K562 (cell line): ENCODE results near the gene LSR. TPM values are rescaled to one million over a fixed set of nuclear protein-coding genes. Genes with fewer than 3 reads are reported as not detected.
A peak's percentile ranks its signal among the peaks of the same experiment; 100 is the strongest.

Experiments
- ATF7 ChIP-seq: fragments of 450-650 bp; IDR thresholded peaks from 2 replicates; pipeline ENCODE4 v1.7.1; 2014; ENCODE audit warnings: mild to moderate bottlenecking, moderate library complexity
- BRD9 ChIP-seq: fragments of 450-650 bp; IDR thresholded peaks from 2 replicates; pipeline ENCODE4 v1.6.1; 2018; ENCODE audit warnings: low read depth; ENCODE audit not compliant: partially characterized antibody
- CBX5 ChIP-seq: IDR thresholded peaks from 2 replicates; pipeline ENCODE4 v1.6.1; 2014; ENCODE audit warnings: low read depth, borderline replicate concordance
- ETV1 ChIP-seq: fragments of 450-650 bp; conservative IDR thresholded peaks from 2 replicates; pipeline ENCODE4 v1.6.1; 2016; ENCODE audit warnings: missing genetic modification characterization, control low read depth, low read depth, missing compliant biosample characterization
- FOXA3 ChIP-seq, 2 experiments: fragments of 450-650 bp in 1 of 2; sonication (generic) in 1 of 2; formaldehyde crosslinking; IDR thresholded peaks in 1 of 2; conservative IDR thresholded peaks in 1 of 2; 2 replicates each; pipeline versions ENCODE4 v1.4.0 to v1.8.0; 2020 to 2022; ENCODE audit warnings: mild to moderate bottlenecking in 2 of 2, missing genetic modification reagents in 1 of 2
- HINFP ChIP-seq: fragments of 450-650 bp; conservative IDR thresholded peaks from 2 replicates; pipeline ENCODE4 v1.6.1; 2016; ENCODE audit warnings: missing genetic modification characterization, low read depth, mild to moderate bottlenecking, control low read depth, missing compliant biosample characterization
- HMGXB4 ChIP-seq: sonication (generic); formaldehyde crosslinking; IDR thresholded peaks from 2 replicates; pipeline ENCODE4 v1.8.1; 2023; ENCODE audit warnings: mild to moderate bottlenecking, missing genetic modification reagents
- MBD2 ChIP-seq: sonication (generic); IDR thresholded peaks from 2 replicates; pipeline ENCODE4 v1.6.1; 2016; ENCODE audit warnings: low read depth, borderline replicate concordance
- MEIS2 ChIP-seq: fragments of 450-650 bp; IDR thresholded peaks from 2 replicates; pipeline ENCODE4 v1.6.1; 2014; ENCODE audit warnings: mild to moderate bottlenecking; ENCODE audit not compliant: partially characterized antibody
- MTA1 ChIP-seq: fragments of 450-650 bp; IDR thresholded peaks from 2 replicates; pipeline ENCODE4 v1.6.1; 2017; ENCODE audit warnings: borderline replicate concordance
- RFX5 ChIP-seq: IDR thresholded peaks from 2 replicates; pipeline ENCODE4 v1.6.1; 2011; ENCODE audit warnings: low read depth, mild to moderate bottlenecking, improper control_type of control experiment, low read length
- SLC30A9 ChIP-seq: fragments of 250-450 bp; sonication (Bioruptor Pico); IDR thresholded peaks from 2 replicates; pipeline ENCODE4 v1.8.0; 2022; ENCODE audit warnings: mild to moderate bottlenecking, moderate library complexity
- SMAD2 ChIP-seq: fragments of 150-350 bp; IDR thresholded peaks from 2 replicates; pipeline ENCODE4 v1.6.1; 2014; ENCODE audit warnings: low read depth, mild to moderate bottlenecking, low read length
- ZNF316 ChIP-seq: fragments of 450-650 bp; IDR thresholded peaks from 2 replicates; pipeline ENCODE4 v1.6.1; 2016
- ZNF740 ChIP-seq, 3 experiments: fragments of 200-800 bp in 1 of 3; sonication (Bioruptor generic) in 1 of 3; sonication (generic) in 1 of 3; formaldehyde crosslinking in 1 of 3; IDR thresholded peaks; 2 replicates each; pipeline versions ENCODE4 v1.6.1 to v1.8.0; 2016 to 2022; ENCODE audit warnings: mild to moderate bottlenecking in 2 of 3, missing compliant biosample characterization in 2 of 3, missing genetic modification characterization in 2 of 3, missing genetic modification reagents in 1 of 3
- polyA plus RNA-seq, 8 experiments: library from polyadenylated mRNA; depleted of rRNA in 4 of 8; stranded (reverse) in 5 of 8; unstranded in 3 of 8; fragments of >200 nt; fragmentation: Nextera tagmentation in 2 of 8; fragmentation: Illumina TruSeq in 1 of 8; extraction: Ambion mirVana in 2 of 8; extraction: Trizol in 1 of 8; gene quantifications; 2 replicates each; pipeline versions ENCODE4 v1.2.1 to v1.2.3, GENCODE V29; 2011 to 2014; ENCODE audit warnings: inconsistent platforms in 1 of 8, missing spikeins in 1 of 8
- total RNA-seq, 7 experiments: library from RNA; depleted of rRNA in 6 of 7; stranded (reverse); fragments of >200 nt in 6 of 7; fragmentation: Illumina TruSeq in 2 of 7; extraction: Trizol in 2 of 7; gene quantifications; 2 replicates each; pipeline versions ENCODE4 v1.2.1 to v1.2.3, GENCODE V29; 2011 to 2021; ENCODE audit warnings: low replicate concordance in 1 of 7
- TF ChIP-seq, protein P1 (sequence below): fragments of 450-650 bp; conservative IDR thresholded peaks from 2 replicates; pipeline ENCODE4 v1.6.1; 2016; ENCODE audit warnings: missing genetic modification characterization, low read depth, mild to moderate bottlenecking, missing compliant biosample characterization, moderate library complexity
- TF ChIP-seq, protein P2 (sequence below): sonication (generic); formaldehyde crosslinking; IDR thresholded peaks from 2 replicates; pipeline ENCODE4 v1.8.1; 2023; ENCODE audit warnings: mild to moderate bottlenecking, missing genetic modification reagents

LSR gene
- total and polyA plus RNA-seq, 9 of the 15 experiments (the other 6 are each of a cell fraction or from before 2014, with no cell fraction given): 0.44 to 87.9 (median 28.0) TPM

- TF ChIP-seq HINFP (tag) (peak; percentile 94), SLC30A9 (CRISPR knock-in tag) (no peak), HMGXB4 (CRISPR knock-in tag) (no peak), MBD2 (no peak), ZNF740 (CRISPR knock-in tag; IDR thresholded peaks at IDR 0.05) (no peak), ZNF740 (tag; IDR thresholded peaks at IDR 0.05) (peak in 1 of 2 experiments; percentile 96; a peak in 2 of 4 replicates), ATF7 (0 out of 2 replicates have a peak, but pooled peaks have one; percentile 38), MEIS2 (no peak), MTA1 (peak; percentile 83), BRD9 (peak; percentile 57), ZNF316 (no peak), FOXA3 (CRISPR knock-in tag; conservative IDR thresholded peaks at IDR 0.05 in 1 of 2, IDR thresholded peaks at IDR 0.05 in 1 of 2) (peak in 1 of 2 experiments; percentile 47; a peak in 2 of 4 replicates), RFX5 (no peak), CBX5 (peak; percentile 35; the same call in 1 of the 2 replicates), SMAD2 (no peak), ETV1 (tag) (peak; percentile 72)
- TF ChIP-seq, protein P1, sequence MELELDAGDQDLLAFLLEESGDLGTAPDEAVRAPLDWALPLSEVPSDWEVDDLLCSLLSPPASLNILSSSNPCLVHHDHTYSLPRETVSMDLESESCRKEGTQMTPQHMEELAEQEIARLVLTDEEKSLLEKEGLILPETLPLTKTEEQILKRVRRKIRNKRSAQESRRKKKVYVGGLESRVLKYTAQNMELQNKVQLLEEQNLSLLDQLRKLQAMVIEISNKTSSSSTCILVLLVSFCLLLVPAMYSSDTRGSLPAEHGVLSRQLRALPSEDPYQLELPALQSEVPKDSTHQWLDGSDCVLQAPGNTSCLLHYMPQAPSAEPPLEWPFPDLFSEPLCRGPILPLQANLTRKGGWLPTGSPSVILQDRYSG (tag): peak; percentile 99
- TF ChIP-seq, protein P2, sequence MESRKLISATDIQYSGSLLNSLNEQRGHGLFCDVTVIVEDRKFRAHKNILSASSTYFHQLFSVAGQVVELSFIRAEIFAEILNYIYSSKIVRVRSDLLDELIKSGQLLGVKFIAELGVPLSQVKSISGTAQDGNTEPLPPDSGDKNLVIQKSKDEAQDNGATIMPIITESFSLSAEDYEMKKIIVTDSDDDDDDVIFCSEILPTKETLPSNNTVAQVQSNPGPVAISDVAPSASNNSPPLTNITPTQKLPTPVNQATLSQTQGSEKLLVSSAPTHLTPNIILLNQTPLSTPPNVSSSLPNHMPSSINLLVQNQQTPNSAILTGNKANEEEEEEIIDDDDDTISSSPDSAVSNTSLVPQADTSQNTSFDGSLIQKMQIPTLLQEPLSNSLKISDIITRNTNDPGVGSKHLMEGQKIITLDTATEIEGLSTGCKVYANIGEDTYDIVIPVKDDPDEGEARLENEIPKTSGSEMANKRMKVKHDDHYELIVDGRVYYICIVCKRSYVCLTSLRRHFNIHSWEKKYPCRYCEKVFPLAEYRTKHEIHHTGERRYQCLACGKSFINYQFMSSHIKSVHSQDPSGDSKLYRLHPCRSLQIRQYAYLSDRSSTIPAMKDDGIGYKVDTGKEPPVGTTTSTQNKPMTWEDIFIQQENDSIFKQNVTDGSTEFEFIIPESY (CRISPR knock-in tag): no peak; the same call in 1 of the 2 replicates
Observed at GRCh38 chr19:35204799-35205732, 43.7 kb upstream of the LSR start (continued).
